Loucy (cell line): ENCODE results near the gene CD300E.
"Not testable (repeated sequence)": the region's sequence is repeated elsewhere in the genome, so short reads cannot be mapped to it uniquely, and the experiment has no call there.

Source experiments
- H2AFZ ChIP-seq: fragments of 200-600 bp; sonication (generic); 2 replicates; pipeline ENCODE4 v1.6.0; 2016; ENCODE audit warnings: antibody characterized with exemption, mild to moderate bottlenecking, low read length, moderate library complexity
- H3F3A ChIP-seq: fragments of 200-600 bp; 2 replicates; pipeline ENCODE4 v1.6.0; 2016; ENCODE audit warnings: antibody characterized with exemption, low read depth, mild to moderate bottlenecking
- H3K27me3 ChIP-seq: fragments of 200-600 bp; sonication (generic); 2 replicates; pipeline ENCODE4 v1.6.1; 2014; ENCODE audit warnings: low read length, mild to moderate bottlenecking; ENCODE audit not compliant: insufficient read depth, poor library complexity, severe bottlenecking
- H3K36me3 ChIP-seq: fragments of 200-600 bp; sonication (generic); 2 replicates; pipeline ENCODE4 v1.6.1; 2016; ENCODE audit warnings: low read length; ENCODE audit not compliant: insufficient read depth
- H3K4me1 ChIP-seq: fragments of 200-600 bp; sonication (generic); 2 replicates; pipeline ENCODE4 v1.5.1; 2014; ENCODE audit warnings: low read length, mild to moderate bottlenecking; ENCODE audit not compliant: insufficient read depth, poor library complexity, severe bottlenecking
- H3K4me2 ChIP-seq: fragments of 200-600 bp; sonication (generic); 2 replicates; pipeline ENCODE4 v1.6.0; 2014; ENCODE audit warnings: antibody characterized with exemption, low read length, low read depth, mild to moderate bottlenecking; ENCODE audit not compliant: poor library complexity, severe bottlenecking
- H3K4me3 ChIP-seq: fragments of 200-600 bp; sonication (generic); 2 replicates; pipeline ENCODE4 v1.5.1; 2014; ENCODE audit warnings: low read length, mild to moderate bottlenecking, mixed read lengths; ENCODE audit not compliant: poor library complexity, severe bottlenecking
- H3K79me2 ChIP-seq: fragments of 200-600 bp; sonication (generic); 2 replicates; pipeline ENCODE4 v1.6.1; 2014; ENCODE audit warnings: low read length; ENCODE audit not compliant: insufficient read depth
- H3K9ac ChIP-seq: fragments of 200-600 bp; sonication (generic); 2 replicates; pipeline ENCODE4 v1.6.0; 2014; ENCODE audit warnings: mild to moderate bottlenecking, low read depth, low read length, moderate library complexity; ENCODE audit not compliant: poor library complexity, severe bottlenecking
- H3K9me2 ChIP-seq: fragments of 200-600 bp; sonication (generic); replicated peaks from 2 replicates; pipeline ENCODE4 v1.6.1; 2016; ENCODE audit warnings: low read depth, low read length, mixed read lengths
- H3K9me3 ChIP-seq: fragments of 200-600 bp; sonication (generic); 2 replicates; pipeline ENCODE4 v1.6.1; 2014; ENCODE audit warnings: mild to moderate bottlenecking, antibody characterized with exemption, low read length, low read depth; ENCODE audit not compliant: insufficient read depth
- H4K20me1 ChIP-seq: fragments of 200-600 bp; sonication (generic); 2 replicates; pipeline ENCODE4 v1.6.0; 2014; ENCODE audit warnings: antibody characterized with exemption, low read length, mild to moderate bottlenecking; ENCODE audit not compliant: insufficient read depth, poor library complexity, severe bottlenecking
- EZH2phosphoT487 ChIP-seq: fragments of 200-600 bp; IDR thresholded peaks from 2 replicates; pipeline ENCODE4 v1.6.1; 2018; ENCODE audit warnings: antibody characterized with exemption, mild to moderate bottlenecking, moderate library complexity, borderline replicate concordance
- TF ChIP-seq, protein P1 (sequence below): fragments of 200-600 bp; sonication (generic); conservative IDR thresholded peaks from 2 replicates; pipeline ENCODE4 v1.5.1; 2014; ENCODE audit warnings: mild to moderate bottlenecking, antibody characterized with exemption, low read length

The CD300E gene

DNA sequence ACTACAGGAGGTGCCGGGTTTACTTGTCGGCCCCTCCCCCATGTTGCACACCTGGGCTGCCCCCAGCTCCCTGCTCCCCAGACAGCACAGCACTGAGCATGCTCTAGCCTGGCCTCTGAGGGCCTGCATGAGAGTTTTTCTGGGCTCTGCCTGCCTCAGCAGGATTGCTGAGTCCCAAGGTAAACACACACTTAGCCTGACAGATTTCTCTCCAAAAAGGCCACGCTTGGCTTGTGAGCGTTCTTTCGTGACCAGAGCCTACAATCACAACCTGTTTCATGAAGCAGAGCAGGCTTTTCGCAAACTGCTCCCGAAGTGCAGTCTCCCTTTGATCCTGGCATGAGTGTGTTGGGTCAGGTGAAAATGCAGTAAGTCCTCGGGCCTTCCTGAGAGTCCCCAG is 9.8 kb upstream of the CD300E start:
- H4K20me1 ChIP-seq, result no peaks in the 10 kb centered on the region
- no peaks in the 10 kb centered on the region for H3K79me2 ChIP-seq
- H3K4me2 ChIP-seq, result no peak overlapping the region
- H3K9me2 ChIP-seq, result no peaks in the 10 kb centered on the region
- no peaks in the 10 kb centered on the region for H3K9me3 ChIP-seq
- no peak overlapping the region for H3K4me3 ChIP-seq
- H3K36me3 ChIP-seq, result no peaks in the 10 kb centered on the region
- H3K9ac ChIP-seq, result no peak overlapping the region
- TF ChIP-seq, protein P1, sequence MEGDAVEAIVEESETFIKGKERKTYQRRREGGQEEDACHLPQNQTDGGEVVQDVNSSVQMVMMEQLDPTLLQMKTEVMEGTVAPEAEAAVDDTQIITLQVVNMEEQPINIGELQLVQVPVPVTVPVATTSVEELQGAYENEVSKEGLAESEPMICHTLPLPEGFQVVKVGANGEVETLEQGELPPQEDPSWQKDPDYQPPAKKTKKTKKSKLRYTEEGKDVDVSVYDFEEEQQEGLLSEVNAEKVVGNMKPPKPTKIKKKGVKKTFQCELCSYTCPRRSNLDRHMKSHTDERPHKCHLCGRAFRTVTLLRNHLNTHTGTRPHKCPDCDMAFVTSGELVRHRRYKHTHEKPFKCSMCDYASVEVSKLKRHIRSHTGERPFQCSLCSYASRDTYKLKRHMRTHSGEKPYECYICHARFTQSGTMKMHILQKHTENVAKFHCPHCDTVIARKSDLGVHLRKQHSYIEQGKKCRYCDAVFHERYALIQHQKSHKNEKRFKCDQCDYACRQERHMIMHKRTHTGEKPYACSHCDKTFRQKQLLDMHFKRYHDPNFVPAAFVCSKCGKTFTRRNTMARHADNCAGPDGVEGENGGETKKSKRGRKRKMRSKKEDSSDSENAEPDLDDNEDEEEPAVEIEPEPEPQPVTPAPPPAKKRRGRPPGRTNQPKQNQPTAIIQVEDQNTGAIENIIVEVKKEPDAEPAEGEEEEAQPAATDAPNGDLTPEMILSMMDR, result no peak
- TF ChIP-seq EZH2phosphoT487, result no peak
- no peaks in the 10 kb centered on the region for H3K27me3 ChIP-seq
- no peaks in the 10 kb centered on the region for H3F3A ChIP-seq
- H2AFZ ChIP-seq, result no peak overlapping the region
- no peaks in the 10 kb centered on the region for H3K4me1 ChIP-seq

DNA sequence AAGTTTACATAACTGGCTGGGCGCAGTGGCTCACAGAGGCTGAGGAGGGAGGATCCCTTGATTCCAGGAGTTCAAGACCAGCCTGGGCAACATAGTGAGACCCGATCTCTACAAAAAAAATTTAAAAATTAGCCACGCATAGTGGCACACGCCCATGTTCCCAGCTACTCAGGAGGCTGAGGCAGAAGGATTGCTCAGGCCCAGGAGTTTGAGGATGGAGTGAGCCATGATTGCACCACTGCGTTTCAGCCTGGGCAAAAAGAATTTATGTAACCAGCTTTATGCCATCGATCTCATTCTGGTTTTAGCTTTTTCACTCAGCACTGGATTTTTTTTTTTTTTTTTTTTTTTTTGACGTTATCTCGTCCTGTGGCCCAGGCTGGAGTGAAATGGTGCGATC is 9.1 kb upstream of the CD300E start:
- H3K9me2 ChIP-seq, result no peaks in the 10 kb centered on the region
- H3K9ac ChIP-seq, result no peak overlapping the region
- no peak overlapping the region for H3K4me3 ChIP-seq
- no peaks in the 10 kb centered on the region for H3K27me3 ChIP-seq
- H2AFZ ChIP-seq, result no peak overlapping the region
- H3F3A ChIP-seq, result no peaks in the 10 kb centered on the region
- H3K4me1 ChIP-seq, result no peaks in the 10 kb centered on the region
- H3K9me3 ChIP-seq, result no peaks in the 10 kb centered on the region
- no peaks in the 10 kb centered on the region for H3K79me2 ChIP-seq
- H4K20me1 ChIP-seq, result no peaks in the 10 kb centered on the region
- H3K36me3 ChIP-seq, result no peaks in the 10 kb centered on the region
- no peak overlapping the region for H3K4me2 ChIP-seq
- TF ChIP-seq, protein P1, result no peak
- no peak for TF ChIP-seq EZH2phosphoT487

DNA sequence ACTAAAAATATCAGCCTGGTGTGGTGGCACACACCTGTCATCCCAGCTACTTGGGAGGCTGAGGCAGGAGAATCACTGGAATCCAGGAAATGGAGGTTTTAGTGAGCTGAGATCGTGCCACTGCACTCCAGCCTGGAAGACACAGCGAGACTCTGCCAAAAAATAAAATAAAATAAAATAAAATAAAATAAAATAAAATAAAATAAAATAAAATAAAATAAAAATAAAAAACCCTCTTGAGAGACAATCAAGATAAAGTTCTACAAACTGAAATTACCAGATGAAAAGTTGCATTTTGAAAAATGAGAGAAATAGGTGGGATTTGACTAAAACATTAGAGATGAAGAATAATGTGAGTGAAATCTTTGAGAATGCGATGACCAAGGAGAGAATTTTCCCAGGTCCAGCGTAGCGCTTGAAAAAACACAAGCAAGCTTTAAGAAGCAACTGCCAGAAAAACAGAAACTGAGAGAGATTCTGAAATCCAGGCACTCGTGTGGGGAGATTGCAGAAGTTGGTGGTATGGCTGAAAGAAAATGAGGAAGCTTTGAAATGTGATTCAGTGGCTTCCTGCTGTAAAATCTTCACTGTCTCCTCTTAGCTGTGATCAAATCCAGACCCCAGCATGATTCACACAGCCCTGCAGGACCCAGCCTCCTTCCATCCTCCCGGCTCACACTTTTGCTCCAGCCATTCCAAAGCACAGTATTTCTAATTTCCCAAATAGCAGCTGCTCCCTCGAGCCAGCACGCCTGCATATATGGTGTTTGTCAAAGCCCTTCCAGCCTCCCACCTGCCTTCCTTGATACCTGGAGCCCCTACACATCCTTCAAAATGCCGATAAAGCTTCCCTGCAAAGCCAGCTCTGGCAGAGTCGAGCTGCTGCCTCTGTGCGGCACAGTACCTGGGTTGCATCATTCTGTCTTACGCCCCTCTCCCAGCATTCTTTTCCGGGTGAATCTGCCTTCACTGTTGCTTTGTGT is 8.2 kb upstream of the CD300E start:
- no peaks in the 10 kb centered on the region for H3F3A ChIP-seq
- H2AFZ ChIP-seq, result no peak overlapping the region
- no peaks in the 10 kb centered on the region for H3K9me2 ChIP-seq
- H3K36me3 ChIP-seq, result no peaks in the 10 kb centered on the region
- H3K79me2 ChIP-seq, result no peaks in the 10 kb centered on the region
- H3K4me2 ChIP-seq, result no peak overlapping the region
- no peak overlapping the region for H3K4me3 ChIP-seq
- H3K9me3 ChIP-seq, result no peaks in the 10 kb centered on the region
- no peaks in the 10 kb centered on the region for H3K4me1 ChIP-seq
- H3K27me3 ChIP-seq, result no peaks in the 10 kb centered on the region
- no peaks in the 10 kb centered on the region for H4K20me1 ChIP-seq
- TF ChIP-seq, protein P1, result no peak
- TF ChIP-seq EZH2phosphoT487, result no peak
- H3K9ac ChIP-seq, result no peak overlapping the region

GRCh38 chr17:74630251-74630650 is 6.7 kb upstream of the CD300E start:
- not testable (repeated sequence) for H3K27me3 ChIP-seq, H3K9ac ChIP-seq, H3K4me3 ChIP-seq, H2AFZ ChIP-seq, H3K9me2 ChIP-seq, H3K79me2 ChIP-seq, H3K4me1 ChIP-seq, H3F3A ChIP-seq, H3K36me3 ChIP-seq, H3K9me3 ChIP-seq, H3K4me2 ChIP-seq, H4K20me1 ChIP-seq
